ENCODE data around the gene MARCHF4.

The MARCHF4 gene

DNA sequence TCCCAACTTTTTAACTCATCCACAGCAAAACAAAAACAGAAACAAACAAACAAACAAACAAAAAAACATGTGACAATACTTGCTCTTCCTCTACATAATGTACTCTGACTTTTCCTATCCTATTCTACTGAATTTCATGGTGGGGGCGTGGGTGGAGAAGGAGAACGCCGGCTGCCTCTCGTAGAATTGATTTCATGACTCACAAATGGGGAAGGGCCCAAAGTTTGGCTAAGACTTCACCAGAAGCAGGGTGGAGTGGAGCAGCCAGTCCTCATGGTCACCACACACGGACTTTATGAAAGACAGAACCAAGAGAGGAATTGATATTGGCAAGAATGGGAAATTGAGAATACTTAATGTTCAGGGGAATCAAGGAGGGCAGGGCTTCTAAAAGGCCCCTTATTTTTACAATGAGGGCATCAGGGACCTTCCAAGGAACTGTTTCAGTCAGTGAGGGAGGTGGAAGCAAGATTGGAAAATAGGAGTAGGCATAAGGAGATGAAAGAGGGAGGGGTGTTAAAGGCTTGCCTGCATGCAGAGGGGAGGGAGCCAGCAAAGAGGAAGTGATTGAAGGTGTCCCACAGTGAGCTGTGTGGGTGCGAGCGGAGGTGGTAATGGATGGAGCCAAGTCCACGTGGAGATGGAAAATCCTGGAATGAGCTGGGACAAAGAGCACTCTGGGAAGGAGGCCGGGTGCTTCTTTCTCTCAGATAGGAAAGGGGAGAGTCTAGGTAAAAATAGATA, 27.9 kb downstream of the MARCHF4 start:
- in situ Hi-C loops (cut with HindIII; ENCODE audit: low pct_unique_long_range_greater_than_20kb, low sequenced_read_pairs) = no loop called here
- DNase-seq (ENCODE audit: low read depth in 1 of 2, low spot score in 1 of 2) = no peak
- no peak for TF ChIP-seq JUND (IDR thresholded peaks at IDR 0.05; ENCODE audit: low read depth)

DNA sequence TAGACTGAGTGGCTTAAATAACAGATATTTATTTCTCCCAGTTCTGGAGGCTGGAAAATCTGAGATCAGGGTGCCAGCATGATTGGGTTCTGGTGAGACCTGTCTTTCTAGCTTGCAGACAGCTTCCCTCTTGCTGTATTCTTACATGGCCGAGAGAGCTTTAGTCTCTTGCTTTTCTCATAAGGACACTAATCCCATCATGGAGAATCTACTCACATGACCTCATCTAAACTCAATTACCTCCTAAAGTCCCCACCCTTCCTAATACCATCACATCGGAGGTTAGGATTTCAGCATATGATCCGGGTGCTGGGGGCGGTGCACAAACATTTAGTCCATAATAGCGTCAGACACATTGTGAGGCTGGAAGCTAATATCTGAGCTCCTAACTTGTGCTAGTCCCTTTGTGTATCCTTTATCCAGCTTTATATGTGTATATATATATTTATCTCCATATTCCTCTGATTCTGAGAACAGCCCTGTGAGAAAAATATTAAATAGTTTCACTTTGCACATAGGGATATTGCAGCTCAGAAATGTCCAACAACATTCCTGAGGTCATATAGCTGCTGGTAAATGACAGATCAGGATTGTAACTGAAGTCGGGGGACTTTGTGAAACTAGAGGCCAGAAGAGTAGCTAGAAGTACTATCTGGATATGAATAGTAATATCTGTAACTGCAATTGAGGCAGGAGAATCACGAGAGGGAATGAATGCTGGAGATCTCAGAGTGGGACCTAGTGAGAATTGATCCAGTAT, 28.9 kb downstream of the MARCHF4 start:
- in situ Hi-C loops (cut with HindIII; ENCODE audit: low pct_unique_long_range_greater_than_20kb, low sequenced_read_pairs) = no loop called here
- DNase-seq (ENCODE audit: low read depth in 1 of 2, low spot score in 1 of 2) = no peak
- no peak for TF ChIP-seq JUND (IDR thresholded peaks at IDR 0.05; ENCODE audit: low read depth)

DNA sequence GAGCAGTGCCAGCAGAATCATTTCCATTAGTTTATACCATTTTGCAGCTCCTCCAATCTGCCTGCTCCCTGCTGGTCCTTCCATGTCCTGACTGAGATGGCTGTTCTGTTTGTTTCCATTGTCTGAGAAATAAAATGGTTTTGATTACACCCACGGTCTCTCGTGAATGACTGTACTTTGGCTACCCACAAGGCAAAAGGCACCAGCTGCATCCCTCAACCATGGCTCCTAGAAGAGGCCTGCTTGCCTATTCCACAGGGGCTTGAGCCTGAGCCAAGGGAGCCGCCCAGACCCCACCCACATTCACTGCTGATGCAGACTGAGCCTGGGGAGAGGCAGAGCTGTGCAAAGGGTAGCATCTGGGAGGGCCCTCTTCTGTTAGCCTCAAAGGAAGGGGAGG, 31.2 kb downstream of the MARCHF4 start:
- in situ Hi-C loops (cut with HindIII; ENCODE audit: low pct_unique_long_range_greater_than_20kb, low sequenced_read_pairs) = no loop called here
- DNase-seq (ENCODE audit: low read depth in 1 of 2, low spot score in 1 of 2) = no peak
- TF ChIP-seq JUND (IDR thresholded peaks at IDR 0.05; ENCODE audit: low read depth) = no peak

DNA sequence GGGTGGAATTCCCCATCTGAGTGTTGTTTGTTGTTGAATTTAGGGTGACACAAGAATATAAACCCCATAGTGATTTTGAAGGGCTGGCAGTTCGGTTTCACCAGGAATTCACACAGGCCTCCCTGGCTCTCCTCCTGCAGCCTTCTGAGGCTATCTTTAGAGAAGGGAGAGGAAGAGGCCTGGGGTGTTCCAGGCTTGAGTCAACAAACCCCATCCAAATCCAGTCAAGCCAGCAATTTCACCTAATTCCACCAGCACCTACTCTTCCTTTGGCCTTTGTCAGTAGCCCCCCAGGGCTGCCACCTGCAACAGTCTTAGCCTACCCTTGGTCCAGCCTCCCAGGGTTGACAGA, 32.0 kb downstream of the MARCHF4 start:
- in situ Hi-C loops (cut with HindIII; ENCODE audit: low pct_unique_long_range_greater_than_20kb, low sequenced_read_pairs) = no loop called here
- TF ChIP-seq JUND (IDR thresholded peaks at IDR 0.05; ENCODE audit: low read depth) = no peak
- DNase-seq (ENCODE audit: low read depth in 1 of 2, low spot score in 1 of 2) = no peak

DNA sequence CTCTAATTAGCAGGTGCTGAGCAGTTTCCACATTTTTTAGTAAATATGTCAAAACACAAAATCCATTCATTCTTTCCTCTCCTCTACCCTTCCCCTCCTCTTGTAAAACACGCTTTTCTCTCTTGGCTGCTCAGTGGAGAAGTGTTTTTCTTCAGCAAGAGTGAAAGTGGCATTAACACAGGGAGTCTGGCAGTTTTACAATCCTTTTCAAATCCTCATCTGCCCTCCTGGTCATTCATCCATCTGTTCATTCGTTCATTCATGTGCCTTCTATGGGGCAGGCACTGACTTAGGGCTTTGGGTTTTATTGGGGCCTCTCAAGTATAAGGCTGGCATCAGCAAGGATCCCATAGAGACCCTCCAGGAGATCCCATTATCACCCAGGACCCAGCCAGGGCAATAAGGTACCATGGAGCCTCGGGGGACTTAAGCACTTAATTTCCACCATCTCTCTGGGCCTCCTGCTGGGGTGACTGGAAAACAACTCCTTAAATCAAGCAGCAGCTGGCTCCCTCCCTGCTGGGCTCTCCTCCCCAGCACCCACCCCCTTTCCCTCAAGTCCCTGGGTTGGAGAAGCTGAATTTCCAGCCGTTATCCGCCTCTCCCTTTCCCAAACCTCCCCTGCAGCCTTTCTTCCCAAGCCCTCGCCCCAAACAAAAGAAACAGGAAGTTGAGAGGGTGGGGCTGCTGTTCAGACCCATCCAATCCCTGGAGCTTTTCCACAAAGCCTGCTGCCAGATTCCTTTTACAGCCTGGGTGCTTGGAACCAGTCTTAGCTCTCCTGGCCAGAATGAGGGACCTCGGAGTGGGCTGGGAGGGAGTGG, 32.6 kb downstream of the MARCHF4 start:
- in situ Hi-C loops (cut with HindIII; ENCODE audit: low pct_unique_long_range_greater_than_20kb, low sequenced_read_pairs) = no loop called here

DNA sequence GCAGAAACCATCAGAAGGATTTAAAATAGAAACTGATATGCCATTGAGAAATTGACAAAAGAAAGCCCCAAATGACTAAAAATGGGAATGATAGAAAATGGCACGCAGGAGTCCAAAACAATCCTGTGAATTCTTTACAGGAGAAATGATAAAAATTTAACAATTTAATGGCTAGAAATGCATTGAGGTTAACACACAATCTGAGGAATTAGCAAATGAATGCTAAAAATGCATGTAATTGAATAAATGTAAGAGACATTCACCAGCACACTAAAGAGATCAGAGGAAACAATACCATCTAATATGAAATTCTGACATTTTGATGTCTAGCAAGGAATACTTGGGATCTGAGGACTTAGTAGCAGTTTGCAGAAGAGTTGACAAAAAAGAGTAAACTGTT, 37.0 kb downstream of the MARCHF4 start:
- in situ Hi-C loops (cut with HindIII; ENCODE audit: low pct_unique_long_range_greater_than_20kb, low sequenced_read_pairs) = no loop called here
- TF ChIP-seq JUND (IDR thresholded peaks at IDR 0.05; ENCODE audit: low read depth) = no peak
- DNase-seq (ENCODE audit: low read depth in 1 of 2, low spot score in 1 of 2) = no peak

More for the DNA sequence above, 32.6 kb downstream of the MARCHF4 start:
- TF ChIP-seq JUND (IDR thresholded peaks at IDR 0.05; ENCODE audit: low read depth) = no peak
- DNase-seq (ENCODE audit: low read depth in 1 of 2, low spot score in 1 of 2) = peak in 1 of 2 experiments; percentile 8

DNA sequence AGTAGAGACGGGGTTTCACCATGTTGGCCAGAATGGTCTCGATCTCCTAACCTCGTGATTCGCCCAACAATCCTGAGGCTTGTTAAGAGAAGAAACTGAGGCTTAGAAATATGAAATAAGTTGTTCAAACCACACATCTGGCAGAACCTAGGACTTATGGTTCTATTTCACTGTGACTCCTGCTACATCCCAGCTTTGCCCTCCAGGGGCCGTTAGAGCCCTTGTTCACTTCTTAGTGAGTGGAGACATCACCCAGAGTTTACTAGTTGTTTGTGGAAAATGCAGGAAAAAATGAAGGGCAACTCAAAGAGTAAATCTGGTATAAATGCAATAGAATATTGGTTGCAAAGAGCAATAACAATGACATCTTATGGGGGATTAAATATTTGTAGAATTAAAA, 43.9 kb downstream of the MARCHF4 start:
- DNase-seq (ENCODE audit: low read depth in 1 of 2, low spot score in 1 of 2) = peak in 1 of 2 experiments; percentile 47
- in situ Hi-C loops (cut with HindIII; ENCODE audit: low pct_unique_long_range_greater_than_20kb, low sequenced_read_pairs) = no loop called here
- TF ChIP-seq JUND (IDR thresholded peaks at IDR 0.05; ENCODE audit: low read depth) = no peak

DNA sequence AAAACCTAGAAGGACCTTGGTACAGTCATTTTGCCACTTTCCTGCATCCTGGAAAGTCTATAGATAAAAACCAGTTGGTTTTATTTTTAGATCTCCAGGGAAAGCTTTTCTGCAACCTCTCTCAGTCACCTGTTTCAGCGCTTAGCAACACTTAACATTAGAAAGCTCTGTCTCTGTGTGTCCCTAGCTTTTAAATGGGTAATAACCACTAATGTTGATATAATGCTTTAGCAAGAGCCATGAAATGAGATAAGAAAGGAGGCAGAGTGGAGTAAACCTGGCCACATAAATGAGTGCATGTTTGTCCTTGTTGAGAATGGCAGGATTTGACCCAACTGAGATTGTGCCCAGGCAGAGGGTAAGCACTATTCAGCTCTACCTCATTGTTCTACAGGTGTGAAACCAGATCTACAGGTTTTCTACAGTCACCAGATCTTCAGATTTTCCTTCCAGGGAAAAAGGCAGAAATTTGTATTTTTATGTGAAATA, 44.8 kb downstream of the MARCHF4 start:
- in situ Hi-C loops (cut with HindIII; ENCODE audit: low pct_unique_long_range_greater_than_20kb, low sequenced_read_pairs) = no loop called here
- no peak for TF ChIP-seq JUND (IDR thresholded peaks at IDR 0.05; ENCODE audit: low read depth)
- no peak for DNase-seq (ENCODE audit: low read depth in 1 of 2, low spot score in 1 of 2)

Measured in T47D (cell line).